HL-60 (cell line): ENCODE results near the gene FGF4.

ENCODE experiments used
- GABPA ChIP-seq: IDR thresholded peaks from 2 replicates; pipeline ENCODE4 v1.6.1; 2012; ENCODE audit warnings: low read depth
- POLR2AphosphoS5 ChIP-seq: IDR thresholded peaks from 2 replicates; pipeline ENCODE4 v1.6.1; 2012; ENCODE audit warnings: low read depth
- REST ChIP-seq: IDR thresholded peaks from 2 replicates; pipeline ENCODE4 v1.6.1; 2012; ENCODE audit warnings: low read depth; ENCODE audit not compliant: insufficient replicate concordance
- SPI1 ChIP-seq: IDR thresholded peaks from 2 replicates; pipeline ENCODE4 v1.6.1; 2012; ENCODE audit warnings: low read depth, mild to moderate bottlenecking, borderline replicate concordance
- TF ChIP-seq, protein P1 (sequence below): IDR thresholded peaks from one replicate; pipeline ENCODE4 v1.5.1; 2011; ENCODE audit warnings: low read length, control low read depth, inconsistent platforms; ENCODE audit not compliant: insufficient read depth

- TF ChIP-seq, protein P1, sequence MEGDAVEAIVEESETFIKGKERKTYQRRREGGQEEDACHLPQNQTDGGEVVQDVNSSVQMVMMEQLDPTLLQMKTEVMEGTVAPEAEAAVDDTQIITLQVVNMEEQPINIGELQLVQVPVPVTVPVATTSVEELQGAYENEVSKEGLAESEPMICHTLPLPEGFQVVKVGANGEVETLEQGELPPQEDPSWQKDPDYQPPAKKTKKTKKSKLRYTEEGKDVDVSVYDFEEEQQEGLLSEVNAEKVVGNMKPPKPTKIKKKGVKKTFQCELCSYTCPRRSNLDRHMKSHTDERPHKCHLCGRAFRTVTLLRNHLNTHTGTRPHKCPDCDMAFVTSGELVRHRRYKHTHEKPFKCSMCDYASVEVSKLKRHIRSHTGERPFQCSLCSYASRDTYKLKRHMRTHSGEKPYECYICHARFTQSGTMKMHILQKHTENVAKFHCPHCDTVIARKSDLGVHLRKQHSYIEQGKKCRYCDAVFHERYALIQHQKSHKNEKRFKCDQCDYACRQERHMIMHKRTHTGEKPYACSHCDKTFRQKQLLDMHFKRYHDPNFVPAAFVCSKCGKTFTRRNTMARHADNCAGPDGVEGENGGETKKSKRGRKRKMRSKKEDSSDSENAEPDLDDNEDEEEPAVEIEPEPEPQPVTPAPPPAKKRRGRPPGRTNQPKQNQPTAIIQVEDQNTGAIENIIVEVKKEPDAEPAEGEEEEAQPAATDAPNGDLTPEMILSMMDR = no peak
- TF ChIP-seq REST = no peak
- TF ChIP-seq POLR2AphosphoS5 = no peak
- no peak for TF ChIP-seq SPI1
- no peak for TF ChIP-seq GABPA
Observed at GRCh38 chr11:69815973-69816372, 40.8 kb upstream of the FGF4 start.
